KMS-11 (cell line): ENCODE measurements around the gene CARM1.

ENCODE experiments used
- H2AFZ ChIP-seq: fragments of 200-600 bp; sonication (generic); 2 replicates; pipeline ENCODE4 v1.6.1; 2016; ENCODE audit warnings: antibody characterized with exemption, mixed run types, low read depth
- H3K27ac ChIP-seq: fragments of 200-600 bp; sonication (generic); 2 replicates; pipeline ENCODE4 v1.6.1; 2016; ENCODE audit warnings: mild to moderate bottlenecking, mixed run types
- H3K27me3 ChIP-seq: fragments of 200-600 bp; sonication (generic); 2 replicates; pipeline ENCODE4 v1.6.1; 2017; ENCODE audit warnings: mild to moderate bottlenecking, low read depth, mixed run types, moderate library complexity; ENCODE audit not compliant: insufficient read depth
- H3K36me3 ChIP-seq: fragments of 200-600 bp; sonication (generic); 2 replicates; pipeline ENCODE4 v1.6.1; 2017; ENCODE audit warnings: mild to moderate bottlenecking, mixed run types; ENCODE audit not compliant: insufficient read depth
- H3K4me1 ChIP-seq: fragments of 200-600 bp; sonication (generic); 2 replicates; pipeline ENCODE4 v1.6.1; 2016; ENCODE audit warnings: mild to moderate bottlenecking, low read depth, mixed run types; ENCODE audit not compliant: poor library complexity, severe bottlenecking
- H3K4me2 ChIP-seq: fragments of 200-600 bp; sonication (generic); 2 replicates; pipeline ENCODE4 v1.7.0; 2016; ENCODE audit warnings: mild to moderate bottlenecking, mixed run types
- H3K4me3 ChIP-seq: fragments of 200-600 bp; sonication (generic); IDR thresholded peaks from 2 replicates; pipeline ENCODE4 v1.6.1; 2017; ENCODE audit warnings: low read depth, low read length, mixed read lengths; ENCODE audit not compliant: insufficient read depth
- H3K79me2 ChIP-seq: fragments of 200-600 bp; sonication (generic); 2 replicates; pipeline ENCODE4 v1.6.1; 2016; ENCODE audit warnings: low read depth, mixed run types; ENCODE audit not compliant: insufficient read depth
- H3K9ac ChIP-seq: fragments of 200-600 bp; sonication (generic); 2 replicates; pipeline ENCODE4 v1.6.1; 2016; ENCODE audit warnings: mild to moderate bottlenecking, mixed run types
- H4K20me1 ChIP-seq: fragments of 200-600 bp; sonication (generic); 2 replicates; pipeline ENCODE4 v1.6.1; 2016; ENCODE audit warnings: mild to moderate bottlenecking, mixed run types; ENCODE audit not compliant: insufficient read depth
- CTCF ChIP-seq: fragments of 200-600 bp; sonication (generic); conservative IDR thresholded peaks from 2 replicates; pipeline ENCODE4 v1.6.1; 2017; ENCODE audit warnings: low read depth, mild to moderate bottlenecking, antibody characterized with exemption, low read length, moderate library complexity, mixed read lengths

CARM1 gene

DNA sequence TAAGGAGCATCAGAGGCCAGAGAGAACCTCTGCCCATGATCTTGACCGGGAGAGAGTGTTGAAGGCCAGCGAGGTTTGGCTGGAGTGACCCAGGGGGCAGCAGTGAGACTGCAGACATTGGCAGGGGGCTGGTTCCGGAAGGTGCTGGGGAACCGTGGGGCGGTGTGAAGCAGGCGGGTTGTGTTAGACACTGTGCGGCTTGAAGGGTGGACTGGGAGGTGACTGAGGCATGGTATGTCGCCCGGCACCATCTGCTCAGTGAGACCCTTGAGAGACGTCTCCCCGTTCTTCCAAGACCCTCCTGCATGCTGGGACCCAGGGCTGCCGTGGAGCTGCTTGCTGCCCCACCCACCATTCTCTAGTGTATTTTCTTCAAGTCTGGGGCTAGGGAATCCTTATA, 24.6 kb downstream of the CARM1 start:
- no peak overlapping the region for H3K4me3 ChIP-seq
- H3K36me3 ChIP-seq: no peaks in the 10 kb centered on the region
- no peak overlapping the region for H2AFZ ChIP-seq
- no peaks in the 10 kb centered on the region for H3K4me1 ChIP-seq
- TF ChIP-seq CTCF: no peak
- H3K27me3 ChIP-seq: no peaks in the 10 kb centered on the region
- H4K20me1 ChIP-seq: no peaks in the 10 kb centered on the region
- H3K79me2 ChIP-seq: no peaks in the 10 kb centered on the region; the same call in 1 of the 2 replicates
- H3K4me2 ChIP-seq: no peak overlapping the region
- no peak overlapping the region for H3K9ac ChIP-seq
- no peak overlapping the region for H3K27ac ChIP-seq

DNA sequence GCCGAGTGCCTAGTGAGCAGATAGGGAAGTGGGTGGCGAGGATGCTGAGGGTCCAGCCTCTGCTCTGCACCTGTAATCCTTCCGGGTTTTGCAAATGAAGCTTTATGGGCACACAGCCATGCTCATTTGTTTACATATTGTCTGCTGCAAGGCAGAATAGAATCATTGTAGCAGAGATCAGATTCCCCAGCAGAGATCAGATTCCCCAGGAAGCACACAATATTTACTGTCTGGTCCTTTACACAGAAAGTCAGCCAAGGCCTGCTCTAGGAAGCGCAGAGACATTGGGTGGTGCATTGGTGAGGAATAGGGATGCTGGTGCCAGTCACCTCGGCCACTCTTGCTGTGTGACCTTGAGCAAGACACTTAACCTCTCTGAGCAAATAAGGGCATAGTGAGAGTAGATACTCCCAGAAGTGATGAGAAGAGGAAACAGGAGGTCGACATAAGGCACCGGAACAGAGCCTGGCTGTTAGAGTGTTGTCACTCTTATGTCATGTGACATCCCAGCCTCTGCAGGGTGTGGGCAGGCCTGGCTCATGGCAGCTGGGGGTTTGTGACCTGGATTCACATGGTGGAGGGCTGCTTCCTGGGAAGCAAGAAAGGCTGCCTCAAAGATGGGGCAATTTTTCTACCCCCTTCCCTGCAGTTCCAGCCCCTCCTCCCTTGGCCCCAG, 25.6 kb downstream of the CARM1 start:
- Histone ChIP-seq H3K79me2 (no peaks in the 10 kb centered on the region; the same call in 1 of the 2 replicates), H3K27me3 (no peaks in the 10 kb centered on the region), H3K27ac (no peak overlapping the region), H3K4me3 (no peak overlapping the region), H2AFZ (no peak overlapping the region), H4K20me1 (no peaks in the 10 kb centered on the region), H3K4me1 (no peaks in the 10 kb centered on the region), H3K4me2 (no peak overlapping the region), H3K36me3 (no peaks in the 10 kb centered on the region), H3K9ac (no peak overlapping the region)
- TF ChIP-seq CTCF: no peak

- Histone ChIP-seq H4K20me1 (no peaks in the 10 kb centered on the region), H3K4me2 (no peak overlapping the region), H3K27ac (no peak overlapping the region), H3K79me2 (peaks cover 2% of the 10 kb centered on the region; the same call in 1 of the 2 replicates), H2AFZ (no peak overlapping the region), H3K36me3 (no peaks in the 10 kb centered on the region), H3K4me3 (no peak overlapping the region), H3K9ac (no peak overlapping the region), H3K4me1 (no peaks in the 10 kb centered on the region), H3K27me3 (no peaks in the 10 kb centered on the region)
- no peak for TF ChIP-seq CTCF
These were observed 27.3 kb downstream of the CARM1 start for GRCh38 chr19:10898633-10899032.

DNA sequence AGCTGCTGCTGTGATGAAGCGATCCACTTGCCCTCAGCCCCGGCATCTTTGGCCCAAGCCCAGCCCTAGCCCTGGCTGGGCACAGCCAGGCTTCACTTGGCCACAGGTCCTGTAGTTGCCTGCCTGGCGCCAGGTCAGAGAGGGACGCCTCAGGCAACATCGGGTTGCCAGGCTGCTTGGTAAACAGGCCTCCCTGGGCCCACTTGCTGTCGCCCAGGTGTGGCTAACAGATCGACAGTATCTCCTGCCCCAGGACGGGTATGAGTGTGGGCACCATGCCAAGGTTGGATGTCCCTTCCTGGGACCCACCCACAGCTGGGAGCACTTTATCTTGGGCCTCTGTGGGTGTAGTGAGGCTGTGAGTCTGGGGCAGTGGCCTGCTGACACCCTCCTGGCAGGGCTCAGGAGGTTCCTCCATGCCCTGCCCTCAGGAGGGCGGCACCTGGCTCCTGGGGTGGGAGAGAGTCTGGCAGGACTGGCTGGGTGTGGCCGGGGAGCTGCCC, 27.8 kb downstream of the CARM1 start:
- Histone ChIP-seq H3K9ac (no peak overlapping the region), H4K20me1 (no peaks in the 10 kb centered on the region)

More for the DNA sequence above, 27.8 kb downstream of the CARM1 start:
- H3K79me2 ChIP-seq: peaks cover 4% of the 10 kb centered on the region; the same call in 1 of the 2 replicates
- H3K4me3 ChIP-seq: no peak overlapping the region
- no peaks in the 10 kb centered on the region for H3K27me3 ChIP-seq
- H2AFZ ChIP-seq: no peak overlapping the region
- no peaks in the 10 kb centered on the region for H3K4me1 ChIP-seq
- no peaks in the 10 kb centered on the region for H3K36me3 ChIP-seq
- no peak for TF ChIP-seq CTCF
- H3K4me2 ChIP-seq: no peak overlapping the region
- no peak overlapping the region for H3K27ac ChIP-seq
